Measurements from ENCODE around the gene GPR21.

Gene GPR21

GRCh38 chr9:123008909-123009308 lies 24.6 kb upstream of the GPR21 start:
- Histone ChIP-seq H3K27ac (ENCODE audit: low read depth, low read length) (no peak overlapping the region), H2AFZ (ENCODE audit: low read depth, low read length, severe bottlenecking) (no peak overlapping the region), H3K36me3 (ENCODE audit: low read length) (peaks cover 30% of the 10 kb centered on the region; the same call in 1 of the 2 replicates), H3K4me3 (ENCODE audit: insufficient read depth, low read length, poor library complexity, severe bottlenecking) (no peak overlapping the region), H3K79me2 (ENCODE audit: insufficient read depth, low read length) (no peaks in the 10 kb centered on the region), H3K9me3 (ENCODE audit: insufficient read depth, low read length) (no peaks in the 10 kb centered on the region), H4K20me1 (ENCODE audit: low read depth, low read length) (no peaks in the 10 kb centered on the region), H3K9me2 (replicated peaks; ENCODE audit: insufficient read depth, low read length) (no peaks in the 10 kb centered on the region), H3F3A (ENCODE audit: insufficient read depth) (0 out of 2 replicates have a peak, but pooled peaks cover 3% of the 10 kb centered on the region), H3K9ac (ENCODE audit: low read length) (no peak overlapping the region), H3K27me3 (ENCODE audit: low read length) (no peaks in the 10 kb centered on the region), H3K4me2 (ENCODE audit: low read depth, low read length, poor library complexity, severe bottlenecking) (no peak overlapping the region)
- no peak for TF ChIP-seq EZH2phosphoT487 (conservative IDR thresholded peaks at IDR 0.05; ENCODE audit: low read length)
- no peak for TF ChIP-seq CTCF (IDR thresholded peaks at IDR 0.05; ENCODE audit: insufficient read depth, low read length, poor library complexity, severe bottlenecking)

- TF ChIP-seq CTCF (IDR thresholded peaks at IDR 0.05; ENCODE audit: insufficient read depth, low read length, poor library complexity, severe bottlenecking) (no peak), EZH2phosphoT487 (conservative IDR thresholded peaks at IDR 0.05; ENCODE audit: low read length) (no peak)
Observed at GRCh38 chr9:123011380-123011779, 22.1 kb upstream of the GPR21 start.

GRCh38 chr9:123011878-123012528 lies 21.5 kb upstream of the GPR21 start:
- TF ChIP-seq EZH2phosphoT487 (conservative IDR thresholded peaks at IDR 0.05; ENCODE audit: low read length) (no peak), CTCF (IDR thresholded peaks at IDR 0.05; ENCODE audit: insufficient read depth, low read length, poor library complexity, severe bottlenecking) (no peak)
- Histone ChIP-seq H3K79me2 (ENCODE audit: insufficient read depth, low read length) (no peaks in the 10 kb centered on the region), H3K4me3 (ENCODE audit: insufficient read depth, low read length, poor library complexity, severe bottlenecking) (no peak overlapping the region), H4K20me1 (ENCODE audit: low read depth, low read length) (no peaks in the 10 kb centered on the region), H3K9ac (ENCODE audit: low read length) (no peak overlapping the region), H3K4me2 (ENCODE audit: low read depth, low read length, poor library complexity, severe bottlenecking) (no peak overlapping the region), H3K9me3 (ENCODE audit: insufficient read depth, low read length) (no peaks in the 10 kb centered on the region), H2AFZ (ENCODE audit: low read depth, low read length, severe bottlenecking) (no peak overlapping the region), H3K36me3 (ENCODE audit: low read length) (peaks cover 49% of the 10 kb centered on the region; the same call in 1 of the 2 replicates), H3F3A (ENCODE audit: insufficient read depth) (0 out of 2 replicates have a peak, but pooled peaks cover 3% of the 10 kb centered on the region), H3K9me2 (replicated peaks; ENCODE audit: insufficient read depth, low read length) (no peaks in the 10 kb centered on the region), H3K27ac (ENCODE audit: low read depth, low read length) (no peak overlapping the region), H3K27me3 (ENCODE audit: low read length) (no peaks in the 10 kb centered on the region)

More at GRCh38 chr9:123011380-123011779, 22.1 kb upstream of the GPR21 start:
- Histone ChIP-seq H4K20me1 (ENCODE audit: low read depth, low read length) (no peaks in the 10 kb centered on the region), H3K27me3 (ENCODE audit: low read length) (no peaks in the 10 kb centered on the region), H3K27ac (ENCODE audit: low read depth, low read length) (no peak overlapping the region), H3K9ac (ENCODE audit: low read length) (no peak overlapping the region), H3K4me3 (ENCODE audit: insufficient read depth, low read length, poor library complexity, severe bottlenecking) (no peak overlapping the region), H3K4me2 (ENCODE audit: low read depth, low read length, poor library complexity, severe bottlenecking) (no peak overlapping the region), H3K9me2 (replicated peaks; ENCODE audit: insufficient read depth, low read length) (no peaks in the 10 kb centered on the region), H3K79me2 (ENCODE audit: insufficient read depth, low read length) (no peaks in the 10 kb centered on the region), H3F3A (ENCODE audit: insufficient read depth) (0 out of 2 replicates have a peak, but pooled peaks cover 3% of the 10 kb centered on the region), H3K36me3 (ENCODE audit: low read length) (peaks cover 44% of the 10 kb centered on the region; the same call in 1 of the 2 replicates), H2AFZ (ENCODE audit: low read depth, low read length, severe bottlenecking) (no peak overlapping the region), H3K9me3 (ENCODE audit: insufficient read depth, low read length) (no peaks in the 10 kb centered on the region)
